H1 (cell line): ENCODE measurements around the gene PSMC3IP. TPM values are rescaled to one million over a fixed set of nuclear protein-coding genes. Genes with fewer than 3 reads are reported as not detected.

Source experiments
- CTCF ChIA-PET: fragments of 300-600 bp; sonication (Branson Sonifier 250); formaldehyde crosslinking; loops from one replicate; lab custom pipeline; 2021; ENCODE audit not compliant: partially characterized antibody; lab: Charles Lee
- POLR2A ChIA-PET: fragments of 300-600 bp; sonication (Branson Sonifier 250); formaldehyde crosslinking; loops from one replicate; lab custom pipeline; 2021; ENCODE audit warnings: inconsistent platforms; ENCODE audit not compliant: partially characterized antibody; lab: Charles Lee
- DNase-seq, 2 experiments: peaks; one replicate each; pipeline versions ENCODE4 v3.0.0 to v3.0.0-alpha.2; 2010 to 2022; ENCODE audit warnings: low spot score in 2 of 2, low read depth in 1 of 2, mixed read lengths in 1 of 2
- FAIRE-seq: peaks from 2 replicates; lab custom pipeline; 2011; peaks lifted over from hg19 to GRCh38; lab: Jason Lieb, UNC
- H2AFZ ChIP-seq: 2 replicates; pipeline ENCODE4 v1.8.1; 2012; ENCODE audit warnings: low read length, inconsistent platforms
- H2AK5ac ChIP-seq: 2 replicates; pipeline ENCODE4 v1.6.1; 2013; ENCODE audit warnings: low read depth, low read length
- H2BK120ac ChIP-seq: replicated peaks from 2 replicates; pipeline ENCODE3; 2013; ENCODE audit warnings: low read depth, low read length, inconsistent platforms
- H2BK12ac ChIP-seq: 2 replicates; pipeline ENCODE4 v1.6.1; 2013; ENCODE audit warnings: low read depth, low read length
- H2BK15ac ChIP-seq: 2 replicates; pipeline ENCODE4 v1.6.1; 2013; ENCODE audit warnings: low read length
- H2BK20ac ChIP-seq: 2 replicates; pipeline ENCODE4 v1.6.1; 2013; ENCODE audit warnings: low read length
- H2BK5ac ChIP-seq: 2 replicates; pipeline ENCODE4 v1.6.1; 2013; ENCODE audit warnings: low read depth, low read length
- H3K14ac ChIP-seq: 2 replicates; pipeline ENCODE4 v1.6.1; 2013; ENCODE audit warnings: inconsistent platforms; ENCODE audit not compliant: insufficient read length
- H3K18ac ChIP-seq: 2 replicates; pipeline ENCODE4 v1.6.1; 2013; ENCODE audit warnings: low read length; ENCODE audit errors: extremely low read depth
- H3K23ac ChIP-seq: 2 replicates; pipeline ENCODE4 v1.6.1; 2013; ENCODE audit warnings: inconsistent platforms; ENCODE audit not compliant: insufficient read length
- H3K23me2 ChIP-seq: 2 replicates; pipeline ENCODE4 v1.6.1; 2013; ENCODE audit warnings: low read depth, low read length
- H3K27ac ChIP-seq: 2 replicates; pipeline ENCODE4 v1.6.1; 2011; ENCODE audit warnings: low read depth, low read length, inconsistent platforms
- H3K27me3 ChIP-seq, 4 experiments: replicated peaks in 1 of 4; 1 replicate in 1 of 4; 2 replicates in 3 of 4; pipeline versions ENCODE4 v1.6.1 to v1.8.1; 2011 to 2013; ENCODE audit warnings: low read length in 3 of 4, mild to moderate bottlenecking in 3 of 4, inconsistent platforms in 2 of 4, mixed read lengths in 2 of 4, moderate library complexity in 1 of 4; ENCODE audit not compliant: control insufficient read depth in 3 of 4, insufficient read depth in 3 of 4; ENCODE audit errors: extremely low read depth in 1 of 4
- H3K36me3 ChIP-seq, 4 experiments: 2 replicates each; pipeline versions ENCODE4 v1.6.1 to v1.8.1; 2011 to 2013; ENCODE audit warnings: mild to moderate bottlenecking in 4 of 4, low read length in 3 of 4, moderate library complexity in 2 of 4, control low read depth in 1 of 4, inconsistent platforms in 1 of 4; ENCODE audit not compliant: insufficient read depth in 4 of 4, control insufficient read depth in 2 of 4
- H3K4ac ChIP-seq: replicated peaks from 2 replicates; pipeline ENCODE3; 2013; ENCODE audit warnings: low read length, low read depth, mixed read lengths, inconsistent platforms; ENCODE audit not compliant: insufficient read length
- H3K4me1 ChIP-seq, 4 experiments: replicated peaks in 1 of 4; 1 replicate in 1 of 4; 2 replicates in 3 of 4; pipeline versions ENCODE4 v1.6.1 to v1.8.1; 2011 to 2013; ENCODE audit warnings: low read length in 3 of 4, inconsistent platforms in 2 of 4, mixed read lengths in 1 of 4; ENCODE audit not compliant: insufficient read depth in 4 of 4, control insufficient read depth in 3 of 4
- H3K4me2 ChIP-seq, 2 experiments: 2 replicates each; pipeline versions ENCODE4 v1.6.1 to v1.8.1; 2011 to 2013; ENCODE audit warnings: low read depth in 2 of 2, low read length in 2 of 2, control low read depth in 1 of 2, inconsistent platforms in 1 of 2, mild to moderate bottlenecking in 1 of 2; ENCODE audit not compliant: insufficient read depth in 1 of 2
- H3K4me3 ChIP-seq, 4 experiments: fragments of 200-600, 300-600 bp in 1 of 4; sonication (generic), shearing (Covaris generic), sonication (Bioruptor Twin) in 1 of 4; 2 replicates each; pipeline versions ENCODE4 v1.5.1 to v1.8.1; 2011 to 2016; ENCODE audit warnings: low read length in 4 of 4, low read depth in 3 of 4, control low read depth in 2 of 4, inconsistent platforms in 2 of 4, mild to moderate bottlenecking in 2 of 4, mixed read lengths in 1 of 4, moderate library complexity in 1 of 4; ENCODE audit not compliant: insufficient read depth in 2 of 4; ENCODE audit errors: extremely low read depth in 1 of 4
- H3K56ac ChIP-seq: replicated peaks from 2 replicates; pipeline ENCODE3; 2013; ENCODE audit warnings: low read depth, mild to moderate bottlenecking, mixed read lengths, low read length, inconsistent platforms; ENCODE audit not compliant: insufficient read length
- H3K79me1 ChIP-seq: 2 replicates; pipeline ENCODE4 v1.6.1; 2013; ENCODE audit warnings: low read depth, low read length, control low read depth
- H3K79me2 ChIP-seq, 2 experiments: 2 replicates each; pipeline versions ENCODE4 v1.6.1 to v1.8.1; 2012 to 2013; ENCODE audit warnings: low read length in 2 of 2, mild to moderate bottlenecking in 2 of 2, inconsistent platforms in 1 of 2; ENCODE audit not compliant: insufficient read depth in 2 of 2, control insufficient read depth in 1 of 2
- H3K9ac ChIP-seq, 4 experiments: replicated peaks in 1 of 4; 1 replicate in 1 of 4; 2 replicates in 3 of 4; pipeline versions ENCODE4 v1.6.1 to v1.8.1; 2011 to 2013; ENCODE audit warnings: low read depth in 3 of 4, low read length in 3 of 4, control low read depth in 2 of 4, mild to moderate bottlenecking in 2 of 4, moderate library complexity in 2 of 4, inconsistent platforms in 1 of 4; ENCODE audit errors: extremely low read depth in 1 of 4
- H3K9me3 ChIP-seq, 2 experiments: 2 replicates each; pipeline versions ENCODE4 v1.6.1 to v1.8.1; 2012 to 2013; ENCODE audit warnings: mild to moderate bottlenecking in 2 of 2, moderate library complexity in 2 of 2, control low read depth in 1 of 2, inconsistent platforms in 1 of 2, low read depth in 1 of 2, low read length in 1 of 2, mixed read lengths in 1 of 2; ENCODE audit not compliant: insufficient read depth in 2 of 2
- H4K20me1 ChIP-seq, 2 experiments: replicated peaks in 1 of 2; 2 replicates each; pipeline versions ENCODE3 to v1.8.1; 2011 to 2013; ENCODE audit warnings: inconsistent platforms in 2 of 2, low read length in 2 of 2, mild to moderate bottlenecking in 1 of 2; ENCODE audit not compliant: insufficient read depth in 2 of 2, control insufficient read depth in 1 of 2
- H4K5ac ChIP-seq: 2 replicates; pipeline ENCODE4 v1.6.1; 2013; ENCODE audit warnings: low read length, low read depth, mixed read lengths, inconsistent platforms; ENCODE audit not compliant: insufficient read length
- H4K8ac ChIP-seq: 2 replicates; pipeline ENCODE4 v1.8.0; 2013; ENCODE audit warnings: mild to moderate bottlenecking, moderate library complexity, low read length, inconsistent platforms; ENCODE audit not compliant: insufficient read depth; ENCODE audit errors: extremely low read depth
- H4K91ac ChIP-seq: replicated peaks from 2 replicates; pipeline ENCODE3; 2013; ENCODE audit warnings: low read length, mixed read lengths, inconsistent platforms; ENCODE audit not compliant: insufficient read length
- ASH2L ChIP-seq: fragments of 200-600, 300-600 bp; sonication (generic); IDR thresholded peaks from one replicate; pipeline ENCODE4 v1.7.1; 2017; ENCODE audit warnings: low read length
- BCL11A ChIP-seq, 2 experiments: IDR thresholded peaks; one replicate each; pipeline ENCODE4 v1.6.1; 2011; ENCODE audit warnings: low read depth in 2 of 2, low read length in 2 of 2, mild to moderate bottlenecking in 2 of 2
- CEBPB ChIP-seq: IDR thresholded peaks from 2 replicates; pipeline ENCODE4 v1.6.1; 2012; ENCODE audit warnings: low read depth, low read length
- KDM1A ChIP-seq: fragments of 200-600, 300-600 bp; sonication (generic); IDR thresholded peaks from 2 replicates; pipeline ENCODE4 v1.7.1; 2016; ENCODE audit warnings: mild to moderate bottlenecking, low read length, borderline replicate concordance
- MAFK ChIP-seq: IDR thresholded peaks from 2 replicates; pipeline ENCODE4 v1.6.1; 2012; ENCODE audit warnings: low read depth, mild to moderate bottlenecking, improper control_type of control experiment, low read length
- RAD21 ChIP-seq, 2 experiments: IDR thresholded peaks in 1 of 2; conservative IDR thresholded peaks in 1 of 2; 2 replicates each; pipeline ENCODE4 v1.6.1; 2011; ENCODE audit warnings: low read depth in 2 of 2, low read length in 2 of 2, improper control_type of control experiment in 1 of 2, inconsistent platforms in 1 of 2, mild to moderate bottlenecking in 1 of 2, moderate library complexity in 1 of 2
- RNF2 ChIP-seq: fragments of 200-900, 300-1000 bp; sonication (generic); IDR thresholded peaks from 2 replicates; pipeline ENCODE4 v1.7.1; 2016; ENCODE audit warnings: borderline replicate concordance, low read depth, mild to moderate bottlenecking, antibody characterized with exemption, low read length; ENCODE audit not compliant: poor library complexity, severe bottlenecking; ENCODE audit errors: missing control alignments
- SP2 ChIP-seq: IDR thresholded peaks from 2 replicates; pipeline ENCODE4 v1.6.1; 2012; ENCODE audit warnings: mild to moderate bottlenecking, low read length, inconsistent platforms
- SUZ12 ChIP-seq: fragments of 200-600 bp; sonication (generic); IDR thresholded peaks from 2 replicates; pipeline ENCODE4 v1.6.1; 2012; ENCODE audit warnings: mild to moderate bottlenecking, inconsistent platforms, low read length, moderate library complexity, mixed read lengths
- WGBS, 2 experiments: shearing (Covaris generic) in 1 of 2; methylation state at CpG; one replicate each; pipeline versions ENCODE4 v1.1.6 to v1.1.7; 2013 to 2015; ENCODE audit warnings: low lambda C conversion rate in 2 of 2, mixed read lengths in 2 of 2, inconsistent platforms in 1 of 2, low coverage in 1 of 2, missing lambda C conversion rate in 1 of 2; ENCODE audit not compliant: insufficient replicate concordance in 2 of 2, insufficient coverage in 1 of 2, insufficient read length in 1 of 2; ENCODE audit errors: extremely low coverage in 1 of 2, missing lambda C conversion rate in 1 of 2; 5-methylcytosine and 5-hydroxymethylcytosine counted together
- polyA plus RNA-seq, 7 experiments: library from polyadenylated mRNA; depleted of rRNA in 3 of 7; stranded (reverse) in 5 of 7; unstranded in 2 of 7; fragments of >200 nt in 5 of 7; fragments of 200-250 nt in 2 of 7; gene quantifications; 1 replicate in 5 of 7; 2 replicates in 1 of 7; 4 replicates in 1 of 7; pipeline versions ENCODE4 v1.2.1 to v1.2.3, GENCODE V29; 2011 to 2013; ENCODE audit warnings: missing spikeins in 2 of 7, mixed read lengths in 2 of 7
- total RNA-seq: library from RNA; stranded (reverse); fragmentation: NEBNext Ultra II Directional; extraction: Animal tissue kit (Norgen Biotek cat#: 25700); gene quantifications from 2 replicates; pipeline ENCODE4 v1.2.1, GENCODE V29; 2021

The PSMC3IP gene
- total and polyA plus RNA-seq, 2 of the 8 experiments (the other 6 are each of a cell fraction or from before 2014, with no cell fraction given) = 11.5 to 21.9 TPM

GRCh38 chr17:42541041-42541833 lies 36.3 kb downstream of the PSMC3IP start:
- Histone ChIP-seq H2BK20ac (no peak overlapping the region), H3K27me3 (no peaks in the 10 kb centered on the region), H3K79me1 (no peaks in the 10 kb centered on the region; the same call in 1 of the 2 replicates), H3K4ac (no peak overlapping the region), H3K9me3 (no peaks in the 10 kb centered on the region), H2BK120ac (no peak overlapping the region), H3K79me2 (no peaks in the 10 kb centered on the region), H2BK15ac (no peak overlapping the region), H4K91ac (no peak overlapping the region), H2AFZ (no peak overlapping the region), H3K4me2 (no peak overlapping the region), H3K23me2 (peaks cover 5% of the 10 kb centered on the region), H4K8ac (no peak overlapping the region), H2BK5ac (no peak overlapping the region), H3K9ac (no peak overlapping the region), H3K27ac (no peak overlapping the region), H3K4me1 (peaks cover 0 to 9% (median 8%) of the 10 kb centered on the region in 4 experiments; a peak in 6 of 7 replicates), H2BK12ac (no peak overlapping the region), H4K20me1 (peaks cover 1 to 6% of the 10 kb centered on the region in 2 experiments), H2AK5ac (no peak overlapping the region), H3K23ac (no peak overlapping the region), H3K18ac (no peak overlapping the region), H3K56ac (no peak overlapping the region), H3K14ac (no peak overlapping the region), H3K36me3 (peaks cover 0 to 15% (median 8%) of the 10 kb centered on the region in 4 experiments; a peak in 5 of 8 replicates), H4K5ac (no peak overlapping the region), H3K4me3 (no peak overlapping the region)
- WGBS, 2 experiments = 93% methylated on average over 17 of the region's 17 CpGs; no CpG with 5 or more reads in 1 of the 2 experiments
- CTCF ChIA-PET = interaction anchor here (0.7 to 1.5 kb wide), 3 partner anchors 12 to 231 kb away, joined by 3 to 6 read pairs (median 4); no protein-coding TSS in a partner anchor
- POLR2A ChIA-PET = no interaction called here
- DNase-seq (no peak), FAIRE-seq (no peak)
- TF ChIP-seq BCL11A (IDR thresholded peaks at IDR 0.05; ENCODE audit: low read depth in 2 of 2, low read length in 2 of 2) (no peak), SP2 (no peak), RNF2 (no peak), ASH2L (no peak), MAFK (no peak), KDM1A (no peak), SUZ12 (no peak), RAD21 (IDR thresholded peaks at IDR 0.05 in 1 of 2, conservative IDR thresholded peaks at IDR 0.05 in 1 of 2; ENCODE audit: low read depth in 2 of 2, low read length in 2 of 2) (no peak), CEBPB (no peak)
